Activated CD4-positive, alpha-beta T cell treated with anti-CD3 and anti-CD28 coated beads for 36 hours (primary cell): ENCODE measurements around the gene MED13. TPM values are rescaled to one million over a fixed set of nuclear protein-coding genes. Genes with fewer than 3 reads are reported as not detected.
A peak's percentile ranks its signal among the peaks of the same experiment; 100 is the strongest.
"Not testable (repeated sequence)": the region's sequence is repeated elsewhere in the genome, so short reads cannot be mapped to it uniquely, and the experiment has no call there.

Experiments
- ATAC-seq: fragments of 200-7000 bp; cut with Tn5 transposase; one replicate; pipeline ENCODE4 v1.10.0; 2021; ENCODE audit warnings: mild to moderate bottlenecking, moderate library complexity
- CTCF ChIA-PET: fragments of 350-600 bp; sonication (Branson Sonifier 250); formaldehyde crosslinking; loops from one replicate; lab custom pipeline; 2021; ENCODE audit warnings: antibody characterized with exemption; lab: Charles Lee
- POLR2A ChIA-PET: fragments of 350-600 bp; sonication (Branson Sonifier 250); formaldehyde crosslinking; loops from one replicate; lab custom pipeline; 2021; ENCODE audit warnings: antibody characterized with exemption, inconsistent platforms; lab: Charles Lee
- DNase-seq: peaks from one replicate; pipeline ENCODE4 v3.0.0-alpha.2; 2020
- H3K27ac Mint-ChIP-seq: one replicate; pipeline ENCODE4 v1.8.0; 2021; ENCODE audit warnings: mixed read lengths
- H3K27me3 Mint-ChIP-seq: one replicate; pipeline ENCODE4 v1.8.0; 2021; ENCODE audit warnings: mixed read lengths
- H3K36me3 Mint-ChIP-seq: one replicate; pipeline ENCODE4 v1.8.0; 2021; ENCODE audit warnings: low read depth, mixed read lengths
- H3K4me1 Mint-ChIP-seq: one replicate; pipeline ENCODE4 v1.8.0; 2021; ENCODE audit warnings: mixed read lengths
- H3K4me3 Mint-ChIP-seq: one replicate; pipeline ENCODE4 v1.8.0; 2021; ENCODE audit warnings: mild to moderate bottlenecking, moderate library complexity, mixed read lengths
- H3K9me3 Mint-ChIP-seq: one replicate; pipeline ENCODE4 v1.8.0; 2021; ENCODE audit warnings: low read depth, mixed read lengths
- intact Hi-C, 2 experiments: fragments of 100-400 bp; cut with DNase I in 1 of 2; cut with micrococcal nuclease in 1 of 2; formaldehyde crosslinking; loops; one replicate each; pipeline versions ENCODE4 v1.14.2 to v1.15.1; 2022 to 2024; cut with DNase I, micrococcal nuclease
- total RNA-seq, 2 experiments: library from RNA; stranded (reverse); gene quantifications; one replicate each; pipeline ENCODE4 v1.2.3, GENCODE V29; 2021

The MED13 gene
- total RNA-seq, 2 experiments from 2014 or later = 33.7 to 49.8 TPM

DNA sequence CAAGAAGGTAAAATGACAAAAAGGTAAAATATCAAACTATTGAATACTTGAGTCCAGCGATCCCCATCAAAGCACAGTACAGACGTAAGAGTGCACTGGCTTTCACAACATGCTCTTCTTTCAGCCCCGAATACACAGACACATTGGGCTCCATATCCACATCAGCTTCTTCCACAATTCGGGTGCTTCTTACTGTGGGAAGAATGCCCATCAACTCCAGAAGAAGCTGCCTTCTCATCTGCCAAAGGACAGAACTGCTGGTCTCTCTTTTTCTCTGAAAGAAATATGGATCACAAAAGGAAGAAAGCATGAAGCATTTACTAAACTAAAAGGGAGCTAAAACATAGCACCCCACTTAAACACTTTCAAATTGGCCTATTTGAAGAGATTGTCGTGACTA, 157.7 kb downstream of the MED13 start:
- H3K27me3 Mint-ChIP-seq = no peaks in the 10 kb centered on the region
- no peak overlapping the region for H3K4me3 Mint-ChIP-seq
- H3K36me3 Mint-ChIP-seq = peaks cover 47% of the 10 kb centered on the region
- ATAC-seq (no peak), DNase-seq (no peak)
- intact Hi-C loops = no loop called here
- CTCF ChIA-PET = no interaction called here
- no peaks in the 10 kb centered on the region for H3K9me3 Mint-ChIP-seq
- no peaks in the 10 kb centered on the region for H3K4me1 Mint-ChIP-seq
- POLR2A ChIA-PET = no interaction called here
- no peak overlapping the region for H3K27ac Mint-ChIP-seq

DNA sequence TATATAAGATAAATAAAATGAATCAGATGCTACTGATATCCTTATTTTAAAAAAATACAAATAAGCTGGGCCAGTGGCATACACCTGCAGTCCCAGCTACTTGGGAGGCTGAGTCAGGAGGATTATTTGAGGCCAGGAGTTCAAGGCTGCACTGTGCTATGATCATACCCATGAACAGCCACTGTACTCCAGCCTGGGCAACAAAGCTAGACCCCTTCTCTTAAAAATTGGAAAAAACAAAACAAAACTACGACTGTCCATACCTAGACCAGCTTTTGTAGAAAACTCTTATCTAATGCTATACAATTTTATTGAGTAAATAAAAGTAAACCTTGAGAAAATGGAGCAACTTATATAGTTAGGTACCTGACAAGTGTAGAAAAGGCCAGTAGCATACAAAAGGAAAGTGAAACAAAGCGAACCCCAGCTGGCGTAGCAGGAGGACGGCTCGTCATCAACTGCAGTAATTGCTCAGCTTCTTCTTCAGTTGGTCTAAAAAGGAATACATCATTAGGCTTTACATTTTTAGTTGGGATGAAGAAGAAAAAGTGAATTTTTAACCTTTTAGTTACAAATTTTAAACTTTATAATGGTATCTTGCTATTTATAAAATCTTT, 160.9 kb downstream of the MED13 start:
- Mint-ChIP-seq H3K27ac (no peak overlapping the region), H3K4me1 (no peaks in the 10 kb centered on the region), H3K27me3 (no peaks in the 10 kb centered on the region), H3K9me3 (no peaks in the 10 kb centered on the region), H3K36me3 (peaks cover 43% of the 10 kb centered on the region), H3K4me3 (no peak overlapping the region)
- intact Hi-C loops = no loop called here
- POLR2A ChIA-PET = interaction anchor here (0.6 kb wide), 1 partner anchor 60 kb away, joined by 3 read pairs; no protein-coding TSS in a partner anchor
- DNase-seq (peak; percentile 44), ATAC-seq (peak; percentile 85)
- CTCF ChIA-PET = interaction anchor here (0.6 to 1.0 kb wide), 3 partner anchors 14 to 121 kb away, joined by 3 to 5 read pairs (median 3); no protein-coding TSS in a partner anchor

DNA sequence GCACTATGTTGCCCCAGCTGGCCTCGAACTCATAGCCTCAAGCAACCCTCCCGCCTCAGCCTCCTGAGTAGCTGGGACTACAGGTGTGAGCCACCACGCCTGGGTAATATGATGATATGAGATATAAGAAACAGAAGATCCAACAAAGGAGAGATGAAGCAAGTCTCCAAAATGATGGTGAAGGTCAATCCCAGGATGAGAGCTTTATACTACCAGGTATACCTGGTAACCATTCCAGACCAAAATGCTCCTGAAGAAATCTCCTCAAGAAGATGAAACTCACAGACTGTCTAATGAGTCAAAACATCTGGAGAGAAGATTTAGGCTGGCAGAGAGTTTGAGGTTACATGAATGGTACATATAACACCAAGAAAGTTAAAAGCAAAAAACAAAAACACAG, 161.8 kb downstream of the MED13 start:
- ChIA-PET POLR2A (no interaction called here), CTCF (no interaction called here)
- Mint-ChIP-seq H3K4me3 (no peak overlapping the region), H3K9me3 (no peaks in the 10 kb centered on the region), H3K27me3 (no peaks in the 10 kb centered on the region), H3K4me1 (no peaks in the 10 kb centered on the region), H3K27ac (no peak overlapping the region), H3K36me3 (peaks cover 46% of the 10 kb centered on the region)
- no peak for ATAC-seq
- DNase-seq = no peak
- intact Hi-C loops = no loop called here

DNA sequence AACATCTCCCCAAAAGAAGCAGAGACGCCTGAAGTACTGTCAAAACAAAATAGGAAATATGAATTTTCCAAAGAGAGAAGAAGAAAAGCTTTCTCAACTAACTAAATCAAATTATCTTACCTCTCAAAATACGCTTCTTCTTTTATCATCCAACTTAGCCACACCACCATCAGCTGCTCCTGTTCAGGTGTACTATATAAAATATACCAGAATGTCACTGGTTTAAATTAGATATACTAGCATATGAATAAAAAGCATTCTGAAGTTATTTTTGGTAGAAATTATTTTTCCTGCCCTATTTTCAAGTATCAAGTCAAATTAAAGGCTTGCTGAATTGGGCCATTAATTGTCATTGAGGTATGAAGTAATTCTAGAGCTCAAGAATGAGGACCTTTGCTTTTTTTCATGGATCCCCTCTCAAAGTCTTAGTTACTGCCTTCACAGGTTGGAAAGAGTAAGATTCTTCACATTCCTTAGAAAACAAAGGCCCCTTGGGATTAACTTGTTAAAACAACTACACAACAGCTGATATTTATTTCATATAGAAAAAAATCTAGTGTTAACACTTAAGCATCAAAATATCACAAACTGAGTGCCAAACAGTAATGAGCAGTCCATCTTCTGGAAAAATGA, 167.4 kb downstream of the MED13 start:
- ChIA-PET CTCF (no interaction called here), POLR2A (interaction anchor here (0.6 kb wide), 1 partner anchor 18 kb away, joined by 3 read pairs; no protein-coding TSS in a partner anchor)
- Mint-ChIP-seq H3K36me3 (peaks cover 27% of the 10 kb centered on the region), H3K27me3 (no peaks in the 10 kb centered on the region), H3K4me1 (no peaks in the 10 kb centered on the region), H3K9me3 (no peaks in the 10 kb centered on the region), H3K27ac (no peak overlapping the region), H3K4me3 (no peak overlapping the region)
- ATAC-seq (no peak), DNase-seq (no peak)
- intact Hi-C loops = no loop called here

DNA sequence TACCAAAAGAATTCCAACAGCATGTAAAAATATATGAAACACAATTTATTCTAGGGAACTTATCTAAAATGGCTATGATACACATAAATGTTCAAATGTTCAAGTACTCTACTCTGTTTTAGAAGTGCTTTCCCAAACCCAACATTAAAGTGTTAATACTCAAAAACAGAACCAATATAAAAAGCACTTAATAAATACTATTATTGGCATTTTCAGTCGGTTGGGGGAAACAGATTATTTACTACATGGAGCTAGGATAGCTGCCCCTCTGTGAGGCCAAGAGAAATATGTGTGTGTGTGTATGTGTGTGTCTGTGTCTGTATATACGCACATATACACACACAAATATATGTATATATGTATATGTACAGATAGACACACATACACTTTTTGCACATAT, 169.7 kb downstream of the MED13 start:
- H3K27me3 Mint-ChIP-seq = no peaks in the 10 kb centered on the region
- no peak overlapping the region for H3K4me3 Mint-ChIP-seq
- no peaks in the 10 kb centered on the region for H3K9me3 Mint-ChIP-seq
- intact Hi-C loops = no loop called here
- H3K4me1 Mint-ChIP-seq = no peaks in the 10 kb centered on the region
- ATAC-seq (no peak), DNase-seq (no peak)
- H3K27ac Mint-ChIP-seq = no peak overlapping the region
- POLR2A ChIA-PET = no interaction called here
- peaks cover 26% of the 10 kb centered on the region for H3K36me3 Mint-ChIP-seq
- CTCF ChIA-PET = no interaction called here

DNA sequence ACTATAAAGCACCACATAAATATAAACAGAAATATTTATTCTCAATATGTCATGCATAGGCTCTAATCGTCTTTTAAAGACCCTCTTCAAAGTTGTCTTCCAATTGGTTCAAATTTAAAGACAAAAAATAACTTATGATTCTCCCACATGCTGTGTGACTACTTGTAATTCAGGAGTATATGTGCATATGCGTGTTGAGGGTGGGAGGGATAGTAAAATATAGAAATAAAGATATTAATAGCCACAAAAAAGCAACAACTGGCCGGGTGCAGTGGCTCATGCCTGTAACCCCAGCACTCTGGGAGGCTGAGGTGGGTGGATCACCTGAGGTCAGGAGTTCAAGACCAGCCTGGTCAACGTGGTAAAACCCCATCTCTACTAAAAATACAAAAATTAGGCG, 170.8 kb downstream of the MED13 start:
- H3K4me1 Mint-ChIP-seq, CTCF ChIA-PET, DNase-seq: not testable (repeated sequence)

More for the DNA sequence above, 170.8 kb downstream of the MED13 start:
- H3K36me3 Mint-ChIP-seq = peaks cover 25% of the 10 kb centered on the region
- ATAC-seq, H3K4me3 Mint-ChIP-seq, H3K27me3 Mint-ChIP-seq, H3K9me3 Mint-ChIP-seq, H3K27ac Mint-ChIP-seq, POLR2A ChIA-PET, intact Hi-C loops: not testable (repeated sequence)

Other genes starting within 250 kb of the MED13 start
- gene BRIP1, start 201.8 kb downstream of the MED13 start, total RNA-seq = 10 to 100 TPM; 15.4 to 16.2 TPM
- 10 to 100 TPM; 23.4 to 27.9 TPM for gene INTS2, start 137.3 kb downstream of the MED13 start, total RNA-seq